DND-41 (cell line): ENCODE data around the gene DUOX2.

Experiments used
- ATAC-seq: fragments of 200-7000 bp; cut with Tn5 transposase; 3 replicates; pipeline ENCODE4 v1.9.1; 2021; ENCODE audit warnings: low read depth; ENCODE audit not compliant: insufficient read depth
- DNase-seq: peaks from one replicate; pipeline ENCODE4 v3.0.0-alpha.2; 2020
- H2AFZ ChIP-seq: 2 replicates; pipeline ENCODE4 v1.6.0; 2012; ENCODE audit warnings: low read depth, low read length
- H3K27ac ChIP-seq: 2 replicates; pipeline ENCODE4 v1.5.1; 2012; ENCODE audit warnings: low read length, inconsistent platforms
- H3K27me3 ChIP-seq: fragments of 200-600 bp; sonication (generic); 2 replicates; pipeline ENCODE4 v1.6.0; 2012; ENCODE audit warnings: low read length, mild to moderate bottlenecking, inconsistent platforms; ENCODE audit not compliant: insufficient read depth, poor library complexity
- H3K36me3 ChIP-seq: 2 replicates; pipeline ENCODE4 v1.5.1; 2012; ENCODE audit warnings: low read length, inconsistent platforms; ENCODE audit not compliant: insufficient read depth
- H3K4me1 ChIP-seq: 2 replicates; pipeline ENCODE4 v1.5.1; 2012; ENCODE audit warnings: mild to moderate bottlenecking, low read length; ENCODE audit not compliant: insufficient read depth
- H3K4me2 ChIP-seq: 2 replicates; pipeline ENCODE4 v1.6.0; 2012; ENCODE audit warnings: mild to moderate bottlenecking, moderate library complexity, low read length, inconsistent platforms; ENCODE audit not compliant: insufficient read depth
- H3K4me3 ChIP-seq, 2 experiments: fragments of 200-600 bp in 1 of 2; shearing (Covaris generic) in 1 of 2; 2 replicates each; pipeline ENCODE4 v1.5.1; 2012 to 2016; ENCODE audit warnings: inconsistent platforms in 2 of 2, low read length in 2 of 2, mild to moderate bottlenecking in 2 of 2, low read depth in 1 of 2, moderate library complexity in 1 of 2
- H3K79me2 ChIP-seq: 2 replicates; pipeline ENCODE4 v1.6.0; 2012; ENCODE audit warnings: low read length, inconsistent platforms; ENCODE audit not compliant: insufficient read depth
- H3K9ac ChIP-seq: 2 replicates; pipeline ENCODE4 v1.6.0; 2012; ENCODE audit warnings: low read depth, mild to moderate bottlenecking, inconsistent platforms, low read length, moderate library complexity
- H3K9me3 ChIP-seq: 2 replicates; pipeline ENCODE4 v1.5.1; 2012; ENCODE audit warnings: low read length, moderate library complexity, mild to moderate bottlenecking, inconsistent platforms; ENCODE audit not compliant: insufficient read depth, severe bottlenecking
- H4K20me1 ChIP-seq: 2 replicates; pipeline ENCODE4 v1.6.0; 2012; ENCODE audit warnings: low read length; ENCODE audit not compliant: insufficient read depth
- EZH2 ChIP-seq: IDR thresholded peaks from 3 replicates; pipeline ENCODE4 v1.6.1; 2012; ENCODE audit warnings: borderline replicate concordance, low read depth, mild to moderate bottlenecking, moderate library complexity, low read length, inconsistent platforms; ENCODE audit not compliant: severe bottlenecking
- TF ChIP-seq, protein P1 (sequence below): IDR thresholded peaks from 2 replicates; pipeline ENCODE4 v1.5.1; 2012; ENCODE audit warnings: borderline replicate concordance, low read length, moderate library complexity, mild to moderate bottlenecking; ENCODE audit not compliant: poor library complexity, severe bottlenecking; ENCODE audit errors: extremely low read depth

DUOX2 gene

DNA sequence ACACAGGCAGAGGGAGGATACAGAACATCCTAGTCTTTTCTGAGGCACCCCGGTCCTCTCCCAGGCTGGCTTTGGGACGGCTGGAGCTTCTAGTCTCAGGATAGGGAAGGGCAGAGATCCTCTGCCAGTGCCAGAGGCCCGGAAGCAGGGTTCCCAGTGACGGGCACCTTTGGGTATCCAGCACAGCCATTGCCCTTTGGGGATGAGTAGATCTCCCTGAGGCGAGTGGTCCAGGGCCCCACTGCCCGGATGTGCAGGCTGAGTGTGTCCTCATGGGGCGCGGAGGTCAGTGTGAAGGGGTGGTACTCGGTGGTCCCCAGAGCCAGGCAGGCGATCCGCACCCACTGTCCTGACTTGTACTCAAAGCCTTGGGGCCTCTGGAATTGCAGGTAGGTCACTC lies 18.3 kb downstream of the DUOX2 start:
- H3K27ac ChIP-seq: no peak overlapping the region
- TF ChIP-seq, protein P1, sequence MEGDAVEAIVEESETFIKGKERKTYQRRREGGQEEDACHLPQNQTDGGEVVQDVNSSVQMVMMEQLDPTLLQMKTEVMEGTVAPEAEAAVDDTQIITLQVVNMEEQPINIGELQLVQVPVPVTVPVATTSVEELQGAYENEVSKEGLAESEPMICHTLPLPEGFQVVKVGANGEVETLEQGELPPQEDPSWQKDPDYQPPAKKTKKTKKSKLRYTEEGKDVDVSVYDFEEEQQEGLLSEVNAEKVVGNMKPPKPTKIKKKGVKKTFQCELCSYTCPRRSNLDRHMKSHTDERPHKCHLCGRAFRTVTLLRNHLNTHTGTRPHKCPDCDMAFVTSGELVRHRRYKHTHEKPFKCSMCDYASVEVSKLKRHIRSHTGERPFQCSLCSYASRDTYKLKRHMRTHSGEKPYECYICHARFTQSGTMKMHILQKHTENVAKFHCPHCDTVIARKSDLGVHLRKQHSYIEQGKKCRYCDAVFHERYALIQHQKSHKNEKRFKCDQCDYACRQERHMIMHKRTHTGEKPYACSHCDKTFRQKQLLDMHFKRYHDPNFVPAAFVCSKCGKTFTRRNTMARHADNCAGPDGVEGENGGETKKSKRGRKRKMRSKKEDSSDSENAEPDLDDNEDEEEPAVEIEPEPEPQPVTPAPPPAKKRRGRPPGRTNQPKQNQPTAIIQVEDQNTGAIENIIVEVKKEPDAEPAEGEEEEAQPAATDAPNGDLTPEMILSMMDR: no peak
- TF ChIP-seq EZH2: no peak
- peaks cover 9% of the 10 kb centered on the region for H3K27me3 ChIP-seq
- no peak overlapping the region for H3K4me3 ChIP-seq
- H3K4me2 ChIP-seq: no peak overlapping the region
- no peaks in the 10 kb centered on the region for H3K36me3 ChIP-seq
- H3K79me2 ChIP-seq: no peaks in the 10 kb centered on the region
- DNase-seq: no peak
- no peak overlapping the region for H2AFZ ChIP-seq
- H3K4me1 ChIP-seq: no peaks in the 10 kb centered on the region
- no peak overlapping the region for H3K9ac ChIP-seq
- H4K20me1 ChIP-seq: no peaks in the 10 kb centered on the region
- ATAC-seq: no peak
- no peaks in the 10 kb centered on the region for H3K9me3 ChIP-seq

- Histone ChIP-seq H3K4me2 (no peak overlapping the region), H2AFZ (no peak overlapping the region), H3K36me3 (no peaks in the 10 kb centered on the region), H3K27ac (no peak overlapping the region), H3K4me3 (no peak overlapping the region), H3K27me3 (peaks cover 9% of the 10 kb centered on the region), H3K4me1 (no peaks in the 10 kb centered on the region), H4K20me1 (no peaks in the 10 kb centered on the region), H3K9ac (no peak overlapping the region), H3K79me2 (no peaks in the 10 kb centered on the region), H3K9me3 (no peaks in the 10 kb centered on the region)
- no peak for DNase-seq
- no peak for TF ChIP-seq EZH2
- TF ChIP-seq, protein P1: no peak
- no peak for ATAC-seq
These were observed 19.6 kb downstream of the DUOX2 start for GRCh38 chr15:45094358-45094730.

GRCh38 chr15:45093622-45094357 lies 20.2 kb downstream of the DUOX2 start:
- no peak overlapping the region for H3K4me3 ChIP-seq
- no peak for DNase-seq
- H2AFZ ChIP-seq: no peak overlapping the region
- no peaks in the 10 kb centered on the region for H3K4me1 ChIP-seq
- no peaks in the 10 kb centered on the region for H4K20me1 ChIP-seq
- no peak for TF ChIP-seq EZH2
- TF ChIP-seq, protein P1: no peak
- no peaks in the 10 kb centered on the region for H3K36me3 ChIP-seq
- H3K9ac ChIP-seq: no peak overlapping the region
- no peak for ATAC-seq
- H3K27ac ChIP-seq: no peak overlapping the region
- H3K9me3 ChIP-seq: no peaks in the 10 kb centered on the region
- no peaks in the 10 kb centered on the region for H3K79me2 ChIP-seq
- H3K27me3 ChIP-seq: peaks cover 12% of the 10 kb centered on the region
- H3K4me2 ChIP-seq: no peak overlapping the region
